Stimulated activated CD4-positive, alpha-beta T cell treated with anti-CD3 and anti-CD28 coated beads, Interleukin-12 subunit alpha, Interleukin-12 subunit beta, amount 100 ng/mL, for 48 hours (primary cell): Measurements from ENCODE around the gene MTF1.

Experiments used
- DNase-seq, 3 donors: peaks; one replicate each; pipeline ENCODE4 v3.0.0-alpha.2; 2020; ENCODE audit warnings: low read depth in 2 of 3, low spot score in 1 of 3

The MTF1 gene

GRCh38 chr1:37868466-37868865, 9.1 kb upstream of the MTF1 start:
- DNase-seq, result no peak

DNA sequence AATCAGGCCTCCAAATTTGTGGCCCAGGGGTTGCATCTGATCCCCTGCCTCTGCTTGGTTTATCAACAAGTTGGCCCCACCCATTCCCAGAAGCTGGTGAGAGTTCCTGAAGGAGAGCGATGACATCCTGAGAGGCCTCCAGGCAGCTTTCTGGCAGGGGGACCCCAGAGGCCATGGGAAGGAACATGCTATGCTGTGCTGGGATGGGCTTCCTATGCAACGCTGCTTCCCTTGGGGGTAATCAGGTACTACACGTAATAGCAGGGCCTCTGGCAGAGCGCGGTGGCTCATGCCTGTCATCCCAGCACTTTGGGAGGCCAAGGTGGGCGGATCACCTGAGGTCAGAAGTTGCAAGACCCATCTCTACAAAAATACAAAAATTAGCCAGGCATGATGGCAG, 8.4 kb upstream of the MTF1 start:
- DNase-seq, result no peak

GRCh38 chr1:37866491-37866890, 7.1 kb upstream of the MTF1 start:
- no peak for DNase-seq

- peak; percentile 30 to 43 (median 35) for DNase-seq
These were observed 6.1 kb upstream of the MTF1 start for GRCh38 chr1:37865348-37866120.

DNA sequence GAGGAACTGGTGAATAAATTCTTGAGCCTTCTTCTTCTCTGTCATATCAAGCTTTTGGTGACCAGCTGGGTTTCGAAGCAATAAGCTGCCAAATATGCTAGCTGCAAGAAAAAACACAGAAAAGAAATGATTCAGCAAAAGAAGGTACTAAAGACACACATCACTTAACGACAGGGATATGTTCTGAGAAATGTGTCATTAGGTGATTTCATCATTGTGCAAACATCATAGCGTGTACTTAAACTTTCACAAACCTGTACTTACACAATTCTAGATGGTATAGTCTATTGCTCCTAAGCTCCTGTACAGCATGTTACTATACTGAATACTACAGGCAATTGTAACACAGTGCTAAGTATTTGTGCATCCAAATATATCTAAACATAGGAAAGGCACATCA, 2.9 kb upstream of the MTF1 start:
- DNase-seq, result no peak

- DNase-seq, result no peak
These were observed 1.8 kb upstream of the MTF1 start for GRCh38 chr1:37861151-37861550.

- DNase-seq, result no peak
These were observed 914 bp upstream of the MTF1 start for GRCh38 chr1:37860346-37860666.

DNA sequence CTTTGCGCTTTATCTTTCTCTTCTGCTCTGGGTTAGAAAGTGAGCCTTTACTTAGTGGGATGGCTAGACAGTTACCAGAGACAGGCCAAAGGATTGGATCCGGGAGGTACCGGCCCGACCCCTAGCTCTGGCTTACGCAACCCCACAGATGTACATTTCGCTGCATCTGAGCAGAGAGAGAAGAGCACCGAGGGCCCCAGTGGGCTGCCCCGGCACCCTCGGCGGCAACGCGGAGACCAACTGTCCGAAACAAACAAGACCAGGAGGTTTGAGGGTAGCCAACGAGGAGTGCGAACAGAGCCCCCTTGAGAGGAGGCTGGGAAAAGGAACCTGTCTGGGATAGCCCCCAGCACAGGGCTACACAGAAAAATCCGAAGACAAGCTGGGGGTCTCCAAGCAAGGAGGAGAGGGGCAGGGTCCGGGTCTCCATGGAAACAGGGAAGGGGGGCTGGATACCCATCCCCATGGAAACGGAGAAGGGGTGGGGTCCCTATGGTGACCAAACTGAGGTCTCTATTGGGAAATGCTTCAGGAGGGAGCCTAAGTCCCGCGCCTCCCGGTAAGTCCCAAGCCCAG, 373 bp downstream of the MTF1 start:
- peak in 1 of 3 donors; percentile 3 for DNase-seq

- no peak for DNase-seq
These were observed 5.0 kb downstream of the MTF1 start for GRCh38 chr1:37854406-37854805.

DNA sequence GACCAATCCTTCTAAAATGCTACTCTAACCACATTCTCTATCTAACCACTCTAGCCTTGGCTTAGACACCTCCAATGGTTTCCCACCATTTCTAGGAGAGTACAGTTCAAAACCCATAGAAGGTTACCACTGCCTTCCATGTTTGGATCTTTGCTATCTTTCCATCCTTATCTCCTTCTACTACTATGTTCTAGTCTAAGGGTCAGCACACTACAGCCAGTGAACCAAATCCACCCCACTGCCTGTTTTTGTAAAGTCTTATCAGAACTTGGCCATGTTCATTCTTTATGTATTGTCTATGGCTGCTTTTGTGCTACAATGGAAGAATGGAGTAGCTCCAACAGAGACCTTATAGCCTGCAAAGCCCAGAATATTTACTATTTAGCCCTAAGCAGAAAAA, 6.2 kb downstream of the MTF1 start:
- DNase-seq, result no peak

- no peak for DNase-seq
These were observed 7.6 kb downstream of the MTF1 start for GRCh38 chr1:37851782-37852210.

GRCh38 chr1:37851262-37851661, 8.1 kb downstream of the MTF1 start:
- no peak for DNase-seq

DNA sequence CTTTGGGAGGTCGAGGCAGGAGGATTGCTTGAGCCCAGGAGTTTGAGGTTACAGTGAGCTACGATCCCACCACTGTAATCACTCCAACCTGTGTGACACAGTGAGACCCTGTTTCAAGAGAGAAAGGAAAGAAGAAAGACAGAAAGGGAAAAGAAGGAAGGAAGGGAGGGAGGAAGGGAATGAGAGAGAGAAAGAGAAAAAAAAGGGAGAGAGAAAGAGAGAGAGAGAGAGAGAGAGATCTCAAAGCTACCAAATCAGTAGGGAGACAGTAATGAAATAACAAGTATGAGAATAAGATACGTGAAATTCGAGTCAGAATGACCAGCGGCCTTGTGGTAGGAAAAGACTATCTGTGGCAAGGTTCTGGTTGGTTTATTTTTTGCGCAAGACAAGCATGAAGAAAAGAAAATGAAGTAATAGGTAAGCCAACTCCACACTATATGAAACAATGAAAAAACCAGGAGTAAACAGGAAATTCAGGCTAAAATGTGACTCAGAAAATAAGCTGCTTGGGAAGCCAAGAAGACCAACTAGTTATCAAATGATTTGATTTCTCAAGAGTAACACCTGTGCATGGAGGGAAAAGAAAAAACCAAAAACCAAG, 8.9 kb downstream of the MTF1 start:
- no peak for DNase-seq

GRCh38 chr1:37849480-37849879, 9.9 kb downstream of the MTF1 start:
- no peak for DNase-seq

- DNase-seq, result no peak
These were observed 12.6 kb downstream of the MTF1 start for GRCh38 chr1:37846647-37847339.

GRCh38 chr1:37845786-37846185, 13.6 kb downstream of the MTF1 start:
- DNase-seq, result no peak

GRCh38 chr1:37845049-37845646, 14.2 kb downstream of the MTF1 start:
- DNase-seq, result no peak

- no peak for DNase-seq
These were observed 14.9 kb downstream of the MTF1 start for GRCh38 chr1:37844536-37844935.

GRCh38 chr1:37841652-37842051, 17.7 kb downstream of the MTF1 start:
- no peak for DNase-seq

- no peak for DNase-seq
These were observed 18.7 kb downstream of the MTF1 start for GRCh38 chr1:37840711-37841110.

GRCh38 chr1:37839676-37840075, 19.7 kb downstream of the MTF1 start:
- no peak for DNase-seq

DNA sequence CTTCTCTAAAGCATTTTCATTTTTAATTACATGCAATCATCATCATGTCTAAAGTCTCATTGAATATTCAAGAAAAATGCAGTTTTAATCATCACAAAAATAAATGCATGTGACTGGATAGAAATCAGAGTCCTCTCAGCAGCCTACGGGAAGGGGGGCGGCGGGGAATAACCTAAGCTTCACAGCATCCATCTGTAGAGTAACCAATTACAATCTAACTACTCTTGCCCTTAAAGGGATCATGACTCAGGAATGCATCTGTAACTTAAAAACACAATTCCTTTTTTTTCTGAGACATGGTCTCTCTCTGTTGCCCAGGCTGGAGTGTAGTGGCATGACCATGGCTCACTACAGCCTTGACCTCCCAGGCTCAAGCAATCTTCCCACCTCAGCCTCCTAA, 22.6 kb downstream of the MTF1 start:
- DNase-seq, result no peak
